DND-41 (cell line): ENCODE results near the gene UBLCP1.
A peak's percentile ranks its signal among the peaks of the same experiment; 100 is the strongest.

Experiments
- ATAC-seq: fragments of 200-7000 bp; cut with Tn5 transposase; 3 replicates; pipeline ENCODE4 v1.9.1; 2021; ENCODE audit warnings: low read depth; ENCODE audit not compliant: insufficient read depth
- DNase-seq: peaks from one replicate; pipeline ENCODE4 v3.0.0-alpha.2; 2020
- H2AFZ ChIP-seq: 2 replicates; pipeline ENCODE4 v1.6.0; 2012; ENCODE audit warnings: low read depth, low read length
- H3K27ac ChIP-seq: 2 replicates; pipeline ENCODE4 v1.5.1; 2012; ENCODE audit warnings: low read length, inconsistent platforms
- H3K27me3 ChIP-seq: fragments of 200-600 bp; sonication (generic); 2 replicates; pipeline ENCODE4 v1.6.0; 2012; ENCODE audit warnings: low read length, mild to moderate bottlenecking, inconsistent platforms; ENCODE audit not compliant: insufficient read depth, poor library complexity
- H3K36me3 ChIP-seq: 2 replicates; pipeline ENCODE4 v1.5.1; 2012; ENCODE audit warnings: low read length, inconsistent platforms; ENCODE audit not compliant: insufficient read depth
- H3K4me1 ChIP-seq: 2 replicates; pipeline ENCODE4 v1.5.1; 2012; ENCODE audit warnings: mild to moderate bottlenecking, low read length; ENCODE audit not compliant: insufficient read depth
- H3K4me2 ChIP-seq: 2 replicates; pipeline ENCODE4 v1.6.0; 2012; ENCODE audit warnings: mild to moderate bottlenecking, moderate library complexity, low read length, inconsistent platforms; ENCODE audit not compliant: insufficient read depth
- H3K4me3 ChIP-seq, 2 experiments: fragments of 200-600 bp in 1 of 2; shearing (Covaris generic) in 1 of 2; 2 replicates each; pipeline ENCODE4 v1.5.1; 2012 to 2016; ENCODE audit warnings: inconsistent platforms in 2 of 2, low read length in 2 of 2, mild to moderate bottlenecking in 2 of 2, low read depth in 1 of 2, moderate library complexity in 1 of 2
- H3K79me2 ChIP-seq: 2 replicates; pipeline ENCODE4 v1.6.0; 2012; ENCODE audit warnings: low read length, inconsistent platforms; ENCODE audit not compliant: insufficient read depth
- H3K9ac ChIP-seq: 2 replicates; pipeline ENCODE4 v1.6.0; 2012; ENCODE audit warnings: low read depth, mild to moderate bottlenecking, inconsistent platforms, low read length, moderate library complexity
- H3K9me3 ChIP-seq: 2 replicates; pipeline ENCODE4 v1.5.1; 2012; ENCODE audit warnings: low read length, moderate library complexity, mild to moderate bottlenecking, inconsistent platforms; ENCODE audit not compliant: insufficient read depth, severe bottlenecking
- H4K20me1 ChIP-seq: 2 replicates; pipeline ENCODE4 v1.6.0; 2012; ENCODE audit warnings: low read length; ENCODE audit not compliant: insufficient read depth
- CTCF ChIP-seq: IDR thresholded peaks from 2 replicates; pipeline ENCODE4 v1.5.1; 2012; ENCODE audit warnings: borderline replicate concordance, low read length, moderate library complexity, mild to moderate bottlenecking; ENCODE audit not compliant: poor library complexity, severe bottlenecking; ENCODE audit errors: extremely low read depth
- EZH2 ChIP-seq: IDR thresholded peaks from 3 replicates; pipeline ENCODE4 v1.6.1; 2012; ENCODE audit warnings: borderline replicate concordance, low read depth, mild to moderate bottlenecking, moderate library complexity, low read length, inconsistent platforms; ENCODE audit not compliant: severe bottlenecking

The UBLCP1 gene

DNA sequence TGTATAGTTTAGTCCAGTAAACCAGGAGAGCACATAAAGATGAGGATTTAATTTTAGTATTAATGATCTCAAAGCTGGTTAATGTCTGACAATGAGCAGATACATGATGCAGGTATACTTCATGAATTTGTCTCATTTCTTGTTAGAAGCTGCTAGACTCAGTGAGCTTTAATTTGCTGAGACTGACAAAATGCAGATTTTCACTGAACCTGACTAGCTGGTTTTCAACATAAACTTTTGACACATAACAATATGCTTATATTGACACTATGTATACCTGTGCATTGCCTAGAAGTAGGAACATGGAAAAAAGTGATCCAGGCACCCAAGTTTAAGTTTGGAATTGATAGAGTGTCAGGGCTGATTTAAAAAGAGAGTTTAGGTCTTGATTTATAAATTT lies 10.8 kb downstream of the UBLCP1 start:
- Histone ChIP-seq H3K9ac (no peak overlapping the region), H3K4me1 (no peaks in the 10 kb centered on the region), H3K36me3 (peaks cover 68% of the 10 kb centered on the region), H3K4me3 (no peak overlapping the region), H3K4me2 (no peak overlapping the region), H2AFZ (no peak overlapping the region), H3K79me2 (no peaks in the 10 kb centered on the region), H4K20me1 (no peaks in the 10 kb centered on the region), H3K9me3 (no peaks in the 10 kb centered on the region), H3K27ac (no peak overlapping the region), H3K27me3 (no peaks in the 10 kb centered on the region)
- ATAC-seq (no peak), DNase-seq (no peak)
- no peak for TF ChIP-seq EZH2

DNA sequence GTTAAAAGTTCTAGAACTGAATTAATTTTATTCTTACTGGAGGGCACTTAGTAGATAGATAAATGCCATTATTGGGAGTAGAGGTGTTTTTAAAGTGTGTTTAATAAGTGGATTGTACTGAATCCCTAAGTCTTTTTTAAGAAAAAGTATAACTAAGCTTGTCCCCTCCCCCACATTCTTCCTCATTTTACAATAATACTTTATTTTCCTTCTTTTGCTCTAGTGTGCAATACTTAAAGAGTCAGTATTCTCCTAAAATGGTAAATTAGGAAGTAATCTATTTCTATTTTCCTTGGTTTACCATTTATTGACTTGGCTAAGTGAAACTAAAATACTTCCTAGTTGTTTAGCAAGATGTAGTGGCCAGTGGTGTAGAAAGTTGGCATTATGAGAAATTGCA lies 11.6 kb downstream of the UBLCP1 start:
- Histone ChIP-seq H3K36me3 (peaks cover 66% of the 10 kb centered on the region), H3K4me2 (no peak overlapping the region), H3K9ac (no peak overlapping the region), H3K27ac (no peak overlapping the region), H3K27me3 (no peaks in the 10 kb centered on the region), H3K4me3 (no peak overlapping the region), H4K20me1 (no peaks in the 10 kb centered on the region), H3K79me2 (no peaks in the 10 kb centered on the region), H2AFZ (no peak overlapping the region), H3K4me1 (no peaks in the 10 kb centered on the region), H3K9me3 (no peaks in the 10 kb centered on the region)
- TF ChIP-seq EZH2 (no peak), CTCF (no peak)
- ATAC-seq, result no peak
- DNase-seq, result no peak

- Histone ChIP-seq H4K20me1 (no peaks in the 10 kb centered on the region), H3K4me1 (no peaks in the 10 kb centered on the region), H3K9me3 (no peaks in the 10 kb centered on the region), H3K4me2 (no peak overlapping the region), H3K9ac (no peak overlapping the region), H3K36me3 (peaks cover 30% of the 10 kb centered on the region; the same call in 1 of the 2 replicates), H3K79me2 (no peaks in the 10 kb centered on the region), H3K27me3 (no peaks in the 10 kb centered on the region), H3K4me3 (no peak overlapping the region), H2AFZ (no peak overlapping the region), H3K27ac (no peak overlapping the region)
- no peak for DNase-seq
- TF ChIP-seq EZH2, result no peak
- peak; percentile 52 for TF ChIP-seq CTCF
- peak; percentile 39; the same call in 1 of the 3 replicates for ATAC-seq
These were observed 23.4 kb downstream of the UBLCP1 start for GRCh38 chr5:159286420-159287035.

GRCh38 chr5:159290741-159291140 lies 27.7 kb downstream of the UBLCP1 start:
- Histone ChIP-seq H3K9me3 (no peaks in the 10 kb centered on the region), H3K79me2 (no peaks in the 10 kb centered on the region), H3K4me3 (no peak overlapping the region), H3K36me3 (no peaks in the 10 kb centered on the region), H4K20me1 (no peaks in the 10 kb centered on the region), H3K27me3 (no peaks in the 10 kb centered on the region), H3K4me1 (no peaks in the 10 kb centered on the region), H3K9ac (no peak overlapping the region), H2AFZ (no peak overlapping the region), H3K4me2 (no peak overlapping the region), H3K27ac (no peak overlapping the region)
- no peak; the same call in 2 of the 3 replicates for ATAC-seq
- DNase-seq, result no peak
- TF ChIP-seq EZH2 (no peak), CTCF (no peak)
